HG03469 (cell line): ENCODE data around the gene EBNA1BP2.
A peak's percentile ranks its signal among the peaks of the same experiment; 100 is the strongest.
"Not testable (repeated sequence)": the region's sequence is repeated elsewhere in the genome, so short reads cannot be mapped to it uniquely, and the experiment has no call there.

Experiments used
- ATAC-seq: cut with Tn5 transposase; IDR thresholded peaks from one replicate; pipeline ENCODE4 v1.9.1; 2021; ENCODE audit warnings: mild to moderate bottlenecking, moderate library complexity, moderate number of reproducible peaks; ENCODE audit not compliant: unreplicated experiment

Gene EBNA1BP2

GRCh38 chr1:43174873-43175272, 2.8 kb upstream of the EBNA1BP2 start:
- ATAC-seq: no peak

- ATAC-seq: no peak
Measured at GRCh38 chr1:43172527-43172972, 460 bp upstream of the EBNA1BP2 start.

- ATAC-seq: peak; percentile 10
Measured at GRCh38 chr1:43171312-43171875, 696 bp downstream of the EBNA1BP2 start.

GRCh38 chr1:43165765-43166164, 6.3 kb downstream of the EBNA1BP2 start:
- no peak for ATAC-seq

- no peak for ATAC-seq
Measured at GRCh38 chr1:43165162-43165561, 6.9 kb downstream of the EBNA1BP2 start.

GRCh38 chr1:43156026-43156425, 16.1 kb downstream of the EBNA1BP2 start:
- ATAC-seq: no peak

GRCh38 chr1:43153443-43153842, 18.6 kb downstream of the EBNA1BP2 start:
- ATAC-seq: no peak

GRCh38 chr1:43152866-43153265, 19.2 kb downstream of the EBNA1BP2 start:
- no peak for ATAC-seq

GRCh38 chr1:43149889-43150288, 22.2 kb downstream of the EBNA1BP2 start:
- no peak for ATAC-seq

GRCh38 chr1:43147625-43148327, 24.3 kb downstream of the EBNA1BP2 start:
- no peak for ATAC-seq

- ATAC-seq: no peak
Measured at GRCh38 chr1:43144237-43144636, 27.9 kb downstream of the EBNA1BP2 start.

- no peak for ATAC-seq
Measured at GRCh38 chr1:43143441-43143888, 28.6 kb downstream of the EBNA1BP2 start.

GRCh38 chr1:43140583-43140982, 31.5 kb downstream of the EBNA1BP2 start:
- no peak for ATAC-seq

- no peak for ATAC-seq
Measured at GRCh38 chr1:43140010-43140409, 32.1 kb downstream of the EBNA1BP2 start.

- ATAC-seq: not testable (repeated sequence)
Measured at GRCh38 chr1:43139295-43139694, 32.8 kb downstream of the EBNA1BP2 start.

GRCh38 chr1:43137445-43138052, 34.5 kb downstream of the EBNA1BP2 start:
- ATAC-seq: no peak

GRCh38 chr1:43135857-43136781, 36.0 kb downstream of the EBNA1BP2 start:
- no peak for ATAC-seq

- ATAC-seq: no peak
Measured at GRCh38 chr1:43134640-43135039, 37.5 kb downstream of the EBNA1BP2 start.

GRCh38 chr1:43134068-43134467, 38.0 kb downstream of the EBNA1BP2 start:
- no peak for ATAC-seq

GRCh38 chr1:43129426-43129825, 42.7 kb downstream of the EBNA1BP2 start:
- no peak for ATAC-seq

GRCh38 chr1:43128816-43129215, 43.3 kb downstream of the EBNA1BP2 start:
- ATAC-seq: no peak
